H1 (cell line): ENCODE results near the gene NXN. TPM values are rescaled to one million over a fixed set of nuclear protein-coding genes. Genes with fewer than 3 reads are reported as not detected.

Experiments used
- polyA plus RNA-seq, 7 experiments: library from polyadenylated mRNA; depleted of rRNA in 3 of 7; stranded (reverse) in 5 of 7; unstranded in 2 of 7; fragments of >200 nt in 5 of 7; fragments of 200-250 nt in 2 of 7; gene quantifications; 1 replicate in 5 of 7; 2 replicates in 1 of 7; 4 replicates in 1 of 7; pipeline versions ENCODE4 v1.2.1 to v1.2.3, GENCODE V29; 2011 to 2013; ENCODE audit warnings: missing spikeins in 2 of 7, mixed read lengths in 2 of 7
- total RNA-seq: library from RNA; stranded (reverse); fragmentation: NEBNext Ultra II Directional; extraction: Animal tissue kit (Norgen Biotek cat#: 25700); gene quantifications from 2 replicates; pipeline ENCODE4 v1.2.1, GENCODE V29; 2021
- TF ChIP-seq, protein P1 (sequence below): fragments of 300-600 bp; sonication (generic); IDR thresholded peaks from 2 replicates; pipeline ENCODE4 v1.7.1; 2012; ENCODE audit warnings: low read length, moderate library complexity, mild to moderate bottlenecking, inconsistent platforms; ENCODE audit not compliant: insufficient replicate concordance

Gene NXN
- total and polyA plus RNA-seq, 2 of the 8 experiments (the other 6 are each of a cell fraction or from before 2014, with no cell fraction given) = 94.1 to 107 TPM

DNA sequence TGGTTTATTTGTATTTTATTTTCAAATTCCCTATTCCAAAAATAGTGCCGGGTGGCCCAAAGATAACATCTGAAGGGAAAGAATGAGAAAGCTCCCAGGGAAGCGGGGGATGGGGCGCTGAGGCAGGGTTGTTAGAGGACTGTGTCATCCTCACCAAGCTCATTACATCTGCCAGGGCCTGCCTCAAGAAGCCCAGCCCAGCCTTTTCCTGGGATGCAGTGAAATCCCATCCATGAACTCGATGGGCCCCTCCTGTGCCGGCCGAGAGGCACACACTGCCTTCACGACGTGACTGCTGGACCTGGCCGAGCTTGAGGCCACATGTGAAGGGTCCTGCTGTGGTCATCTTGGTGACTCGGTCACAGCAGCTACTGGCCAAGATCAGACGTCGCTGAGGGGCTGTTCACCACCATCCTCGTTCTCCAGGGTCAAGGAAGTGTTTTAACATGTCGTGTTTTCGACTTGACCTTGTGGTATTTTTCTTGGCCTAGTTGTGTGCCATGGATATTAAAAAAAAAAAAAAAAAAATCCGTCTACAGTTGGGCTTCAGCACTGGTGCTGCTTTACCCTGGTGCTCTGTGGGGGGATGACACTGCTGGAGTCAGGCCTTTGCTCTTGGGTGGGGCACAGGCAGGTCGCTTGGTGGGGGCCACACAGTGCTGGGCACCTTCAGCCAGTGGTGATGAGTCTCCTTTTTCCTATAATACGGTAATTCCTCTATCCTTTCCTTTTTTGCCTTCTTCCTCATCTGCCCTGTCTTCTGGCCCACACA lies 22.2 kb upstream of the NXN start (continued):
- TF ChIP-seq, protein P1, sequence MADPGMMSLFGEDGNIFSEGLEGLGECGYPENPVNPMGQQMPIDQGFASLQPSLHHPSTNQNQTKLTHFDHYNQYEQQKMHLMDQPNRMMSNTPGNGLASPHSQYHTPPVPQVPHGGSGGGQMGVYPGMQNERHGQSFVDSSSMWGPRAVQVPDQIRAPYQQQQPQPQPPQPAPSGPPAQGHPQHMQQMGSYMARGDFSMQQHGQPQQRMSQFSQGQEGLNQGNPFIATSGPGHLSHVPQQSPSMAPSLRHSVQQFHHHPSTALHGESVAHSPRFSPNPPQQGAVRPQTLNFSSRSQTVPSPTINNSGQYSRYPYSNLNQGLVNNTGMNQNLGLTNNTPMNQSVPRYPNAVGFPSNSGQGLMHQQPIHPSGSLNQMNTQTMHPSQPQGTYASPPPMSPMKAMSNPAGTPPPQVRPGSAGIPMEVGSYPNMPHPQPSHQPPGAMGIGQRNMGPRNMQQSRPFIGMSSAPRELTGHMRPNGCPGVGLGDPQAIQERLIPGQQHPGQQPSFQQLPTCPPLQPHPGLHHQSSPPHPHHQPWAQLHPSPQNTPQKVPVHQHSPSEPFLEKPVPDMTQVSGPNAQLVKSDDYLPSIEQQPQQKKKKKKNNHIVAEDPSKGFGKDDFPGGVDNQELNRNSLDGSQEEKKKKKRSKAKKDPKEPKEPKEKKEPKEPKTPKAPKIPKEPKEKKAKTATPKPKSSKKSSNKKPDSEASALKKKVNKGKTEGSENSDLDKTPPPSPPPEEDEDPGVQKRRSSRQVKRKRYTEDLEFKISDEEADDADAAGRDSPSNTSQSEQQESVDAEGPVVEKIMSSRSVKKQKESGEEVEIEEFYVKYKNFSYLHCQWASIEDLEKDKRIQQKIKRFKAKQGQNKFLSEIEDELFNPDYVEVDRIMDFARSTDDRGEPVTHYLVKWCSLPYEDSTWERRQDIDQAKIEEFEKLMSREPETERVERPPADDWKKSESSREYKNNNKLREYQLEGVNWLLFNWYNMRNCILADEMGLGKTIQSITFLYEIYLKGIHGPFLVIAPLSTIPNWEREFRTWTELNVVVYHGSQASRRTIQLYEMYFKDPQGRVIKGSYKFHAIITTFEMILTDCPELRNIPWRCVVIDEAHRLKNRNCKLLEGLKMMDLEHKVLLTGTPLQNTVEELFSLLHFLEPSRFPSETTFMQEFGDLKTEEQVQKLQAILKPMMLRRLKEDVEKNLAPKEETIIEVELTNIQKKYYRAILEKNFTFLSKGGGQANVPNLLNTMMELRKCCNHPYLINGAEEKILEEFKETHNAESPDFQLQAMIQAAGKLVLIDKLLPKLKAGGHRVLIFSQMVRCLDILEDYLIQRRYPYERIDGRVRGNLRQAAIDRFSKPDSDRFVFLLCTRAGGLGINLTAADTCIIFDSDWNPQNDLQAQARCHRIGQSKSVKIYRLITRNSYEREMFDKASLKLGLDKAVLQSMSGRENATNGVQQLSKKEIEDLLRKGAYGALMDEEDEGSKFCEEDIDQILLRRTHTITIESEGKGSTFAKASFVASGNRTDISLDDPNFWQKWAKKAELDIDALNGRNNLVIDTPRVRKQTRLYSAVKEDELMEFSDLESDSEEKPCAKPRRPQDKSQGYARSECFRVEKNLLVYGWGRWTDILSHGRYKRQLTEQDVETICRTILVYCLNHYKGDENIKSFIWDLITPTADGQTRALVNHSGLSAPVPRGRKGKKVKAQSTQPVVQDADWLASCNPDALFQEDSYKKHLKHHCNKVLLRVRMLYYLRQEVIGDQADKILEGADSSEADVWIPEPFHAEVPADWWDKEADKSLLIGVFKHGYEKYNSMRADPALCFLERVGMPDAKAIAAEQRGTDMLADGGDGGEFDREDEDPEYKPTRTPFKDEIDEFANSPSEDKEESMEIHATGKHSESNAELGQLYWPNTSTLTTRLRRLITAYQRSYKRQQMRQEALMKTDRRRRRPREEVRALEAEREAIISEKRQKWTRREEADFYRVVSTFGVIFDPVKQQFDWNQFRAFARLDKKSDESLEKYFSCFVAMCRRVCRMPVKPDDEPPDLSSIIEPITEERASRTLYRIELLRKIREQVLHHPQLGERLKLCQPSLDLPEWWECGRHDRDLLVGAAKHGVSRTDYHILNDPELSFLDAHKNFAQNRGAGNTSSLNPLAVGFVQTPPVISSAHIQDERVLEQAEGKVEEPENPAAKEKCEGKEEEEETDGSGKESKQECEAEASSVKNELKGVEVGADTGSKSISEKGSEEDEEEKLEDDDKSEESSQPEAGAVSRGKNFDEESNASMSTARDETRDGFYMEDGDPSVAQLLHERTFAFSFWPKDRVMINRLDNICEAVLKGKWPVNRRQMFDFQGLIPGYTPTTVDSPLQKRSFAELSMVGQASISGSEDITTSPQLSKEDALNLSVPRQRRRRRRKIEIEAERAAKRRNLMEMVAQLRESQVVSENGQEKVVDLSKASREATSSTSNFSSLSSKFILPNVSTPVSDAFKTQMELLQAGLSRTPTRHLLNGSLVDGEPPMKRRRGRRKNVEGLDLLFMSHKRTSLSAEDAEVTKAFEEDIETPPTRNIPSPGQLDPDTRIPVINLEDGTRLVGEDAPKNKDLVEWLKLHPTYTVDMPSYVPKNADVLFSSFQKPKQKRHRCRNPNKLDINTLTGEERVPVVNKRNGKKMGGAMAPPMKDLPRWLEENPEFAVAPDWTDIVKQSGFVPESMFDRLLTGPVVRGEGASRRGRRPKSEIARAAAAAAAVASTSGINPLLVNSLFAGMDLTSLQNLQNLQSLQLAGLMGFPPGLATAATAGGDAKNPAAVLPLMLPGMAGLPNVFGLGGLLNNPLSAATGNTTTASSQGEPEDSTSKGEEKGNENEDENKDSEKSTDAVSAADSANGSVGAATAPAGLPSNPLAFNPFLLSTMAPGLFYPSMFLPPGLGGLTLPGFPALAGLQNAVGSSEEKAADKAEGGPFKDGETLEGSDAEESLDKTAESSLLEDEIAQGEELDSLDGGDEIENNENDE = no peak
